SU-DHL-6 (cell line): Measurements from ENCODE around the gene FRK.

Source experiments
- CTCF ChIP-seq: fragments of 200-600 bp; sonication (generic); IDR thresholded peaks from one replicate; pipeline ENCODE4 v1.5.1; 2017; ENCODE audit warnings: antibody characterized with exemption, mild to moderate bottlenecking, low read length, moderate library complexity; ENCODE audit not compliant: insufficient read depth, poor library complexity, severe bottlenecking
- EZH2phosphoT487 ChIP-seq: fragments of 200-600 bp; sonication (generic), shearing (Covaris generic); conservative IDR thresholded peaks from 2 replicates; pipeline ENCODE4 v1.6.1; 2018; ENCODE audit warnings: mild to moderate bottlenecking, antibody characterized with exemption, low read length, moderate library complexity, mixed read lengths

- TF ChIP-seq CTCF (no peak), EZH2phosphoT487 (no peak)
Observed at GRCh38 chr6:116036075-116036773, 24.5 kb downstream of the FRK start.
